GM18526 (cell line): Measurements from ENCODE around the gene KSR1.

Source experiments
- POLR2A ChIP-seq: IDR thresholded peaks from 3 replicates; pipeline ENCODE4 v1.6.1; 2011; ENCODE audit not compliant: insufficient read length; ENCODE audit errors: extremely low read depth

The KSR1 gene

DNA sequence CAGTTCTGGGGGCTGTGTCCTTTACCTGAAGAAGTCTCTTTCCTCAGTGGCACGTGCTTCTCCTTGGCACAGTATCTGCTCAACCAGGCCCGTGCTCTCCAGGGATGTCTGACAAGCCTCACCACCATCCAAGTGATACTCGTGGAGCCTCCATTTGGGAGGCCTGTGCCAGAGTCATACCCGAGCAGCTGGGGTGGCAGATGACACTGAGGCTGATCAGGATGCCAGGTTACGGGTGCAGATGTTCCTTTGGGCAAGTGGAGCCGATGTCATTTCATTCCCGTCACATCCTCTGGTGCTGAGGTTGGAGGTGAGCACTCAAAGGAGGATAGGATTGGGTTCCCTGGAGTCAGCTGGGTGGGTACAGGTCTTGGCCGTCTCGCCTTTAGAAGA, 87.2 kb downstream of the KSR1 start:
- no peak for TF ChIP-seq POLR2A

DNA sequence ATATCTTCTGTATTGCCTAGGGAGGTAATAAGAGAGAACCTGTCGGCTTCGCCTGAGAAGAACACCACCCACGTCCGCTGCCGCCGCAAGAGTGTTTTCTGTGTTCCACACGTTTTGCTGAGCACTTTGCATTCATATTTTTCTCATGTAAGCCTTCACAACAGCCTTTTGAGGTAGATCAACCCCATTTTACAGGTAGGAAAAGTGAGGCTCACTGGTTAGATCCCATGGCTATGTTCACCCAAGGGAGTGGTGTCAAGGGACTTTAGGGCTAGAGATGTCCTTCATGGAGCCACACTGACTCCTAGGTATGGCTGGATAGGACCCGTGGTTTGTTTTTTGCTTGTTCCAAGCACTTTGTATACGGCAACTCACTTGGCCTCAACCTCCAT, 87.7 kb downstream of the KSR1 start:
- TF ChIP-seq POLR2A: no peak

DNA sequence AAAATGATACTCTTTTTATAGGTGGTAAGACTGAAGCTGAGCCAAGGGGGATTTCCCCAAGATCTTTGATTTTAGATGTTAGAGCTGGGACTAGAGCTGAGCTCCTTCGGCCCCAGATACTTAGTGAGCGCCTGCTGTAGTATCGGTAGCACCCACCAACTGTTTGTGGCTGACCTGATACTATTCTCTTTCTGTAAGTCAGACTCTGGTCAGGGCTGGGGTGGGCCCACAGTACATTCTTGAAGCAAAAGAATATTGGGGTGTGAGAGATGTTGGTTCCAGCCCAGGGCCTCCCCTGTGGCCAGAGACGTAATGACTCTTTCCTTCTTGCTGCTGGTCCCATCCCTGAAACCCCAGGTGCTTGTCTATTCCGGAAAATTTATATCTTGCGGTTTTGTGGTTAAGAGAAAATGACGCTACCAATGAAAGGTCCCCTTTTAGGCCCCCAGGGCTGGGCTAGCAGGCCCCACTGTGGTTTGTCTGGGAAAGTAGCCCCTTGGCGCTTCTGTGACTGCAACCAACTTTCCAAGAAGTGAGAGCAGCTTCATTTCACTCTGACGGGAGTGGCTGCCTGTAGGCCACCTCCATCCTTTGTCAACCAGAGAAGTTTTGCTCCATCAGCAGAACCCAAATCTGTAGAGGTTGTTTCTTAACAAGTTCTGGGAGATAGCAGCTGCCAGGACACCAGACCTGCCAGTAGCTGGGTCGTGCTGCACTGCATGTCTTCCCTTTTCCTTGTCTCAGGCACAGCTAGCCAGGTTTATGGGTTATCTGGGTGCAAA, 88.3 kb downstream of the KSR1 start:
- no peak for TF ChIP-seq POLR2A

DNA sequence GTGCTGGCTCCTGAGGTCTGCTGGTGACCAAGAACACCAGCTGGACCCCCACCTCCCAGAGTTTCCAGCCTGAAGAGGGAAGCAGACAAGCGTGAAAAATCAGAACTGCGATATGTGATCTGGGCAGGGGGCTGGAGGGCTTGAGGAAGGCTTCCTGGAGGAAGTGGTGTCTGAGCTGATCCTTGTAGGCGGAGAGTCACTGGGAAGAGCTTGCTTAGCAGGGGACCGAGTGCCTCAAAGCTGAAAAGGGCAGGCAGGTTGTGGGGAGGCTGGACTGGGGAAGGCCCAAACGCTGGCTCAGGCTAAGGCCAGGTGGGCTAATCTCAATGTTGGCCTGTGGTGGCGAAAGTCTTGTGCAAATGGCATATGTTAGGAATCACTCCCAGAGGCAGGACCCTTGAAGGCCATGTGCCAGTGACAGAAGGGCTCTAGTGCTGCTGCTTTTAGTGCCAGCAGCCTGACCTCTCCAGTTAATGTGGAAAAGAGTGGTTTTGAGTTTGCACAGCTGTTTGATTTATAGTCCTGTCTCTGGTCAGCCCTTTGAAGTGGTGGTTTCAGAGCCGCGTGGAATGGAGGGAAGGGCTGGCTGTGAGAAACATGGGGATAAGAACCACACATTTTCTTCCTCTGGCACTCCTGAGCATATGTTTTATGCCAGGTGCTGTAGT, 89.4 kb downstream of the KSR1 start:
- no peak for TF ChIP-seq POLR2A

DNA sequence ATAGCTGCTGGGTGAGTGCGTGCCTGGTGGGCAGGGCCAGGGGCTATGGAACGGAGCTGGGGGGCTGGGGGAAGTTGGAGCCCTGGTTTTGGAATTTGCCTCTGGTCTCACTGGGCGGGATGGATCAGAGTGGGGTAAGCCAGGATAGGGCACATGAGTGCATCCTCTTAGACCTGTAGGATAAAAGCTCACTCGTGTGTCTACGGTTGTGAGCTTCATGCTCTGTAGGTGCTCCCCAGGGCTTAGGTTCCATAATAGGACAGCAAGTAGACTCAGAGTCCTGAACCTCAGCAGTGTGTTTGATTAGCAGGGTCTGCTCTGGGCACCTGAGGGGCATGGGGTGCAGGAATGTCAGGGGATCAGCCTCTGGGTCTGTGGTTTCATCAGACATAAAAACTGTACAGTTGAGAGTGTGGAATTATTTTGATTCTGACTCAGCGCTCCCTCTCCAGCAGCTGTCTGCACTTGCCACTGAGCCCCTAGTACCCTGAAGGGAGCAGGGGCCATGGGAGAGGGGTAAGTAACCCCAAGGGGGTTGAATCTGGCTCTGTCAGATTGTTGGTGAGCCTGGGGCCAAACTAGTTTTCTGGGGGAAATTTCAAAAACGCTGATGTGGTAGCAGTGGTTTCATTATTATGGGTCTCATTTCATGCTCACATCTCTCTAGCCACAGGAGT, 90.5 kb downstream of the KSR1 start:
- no peak for TF ChIP-seq POLR2A

DNA sequence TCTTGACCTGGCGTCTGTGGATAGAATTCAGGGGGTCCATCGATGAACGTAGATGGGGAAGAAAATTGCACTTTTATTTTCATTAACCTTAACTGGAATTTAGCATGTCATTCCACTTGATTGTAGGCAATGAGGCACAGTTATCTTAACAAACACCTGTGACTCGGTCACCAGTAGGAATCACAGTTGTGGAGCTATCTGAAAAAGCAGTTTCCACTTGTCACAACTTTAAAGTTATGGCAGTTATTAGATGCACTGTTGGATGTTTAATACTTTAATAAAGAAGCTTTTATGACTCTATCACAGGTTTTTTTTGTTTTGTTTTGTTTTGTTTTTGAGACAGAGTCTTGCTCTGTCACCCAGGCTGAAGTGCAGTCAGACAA, 91.0 kb downstream of the KSR1 start:
- no peak for TF ChIP-seq POLR2A

DNA sequence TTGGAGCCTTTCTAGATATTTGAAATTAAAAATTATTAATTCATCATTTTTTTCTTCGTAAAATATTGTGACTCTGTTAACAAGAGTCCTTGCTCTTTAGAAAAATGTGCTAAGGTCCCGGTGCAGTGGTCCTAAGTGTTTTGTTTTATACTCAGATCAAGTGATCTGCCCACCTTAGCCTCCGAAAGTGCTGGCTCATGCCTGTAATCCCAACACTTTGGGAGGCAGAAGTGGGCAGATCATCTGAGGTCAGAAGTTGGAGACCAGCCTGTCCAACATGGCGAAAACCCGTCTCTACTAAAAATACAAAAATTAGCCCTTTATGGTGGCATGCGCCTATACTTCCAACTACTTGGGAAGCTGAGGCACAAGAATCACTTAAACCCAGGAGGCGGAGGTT, 92.1 kb downstream of the KSR1 start:
- no peak for TF ChIP-seq POLR2A

DNA sequence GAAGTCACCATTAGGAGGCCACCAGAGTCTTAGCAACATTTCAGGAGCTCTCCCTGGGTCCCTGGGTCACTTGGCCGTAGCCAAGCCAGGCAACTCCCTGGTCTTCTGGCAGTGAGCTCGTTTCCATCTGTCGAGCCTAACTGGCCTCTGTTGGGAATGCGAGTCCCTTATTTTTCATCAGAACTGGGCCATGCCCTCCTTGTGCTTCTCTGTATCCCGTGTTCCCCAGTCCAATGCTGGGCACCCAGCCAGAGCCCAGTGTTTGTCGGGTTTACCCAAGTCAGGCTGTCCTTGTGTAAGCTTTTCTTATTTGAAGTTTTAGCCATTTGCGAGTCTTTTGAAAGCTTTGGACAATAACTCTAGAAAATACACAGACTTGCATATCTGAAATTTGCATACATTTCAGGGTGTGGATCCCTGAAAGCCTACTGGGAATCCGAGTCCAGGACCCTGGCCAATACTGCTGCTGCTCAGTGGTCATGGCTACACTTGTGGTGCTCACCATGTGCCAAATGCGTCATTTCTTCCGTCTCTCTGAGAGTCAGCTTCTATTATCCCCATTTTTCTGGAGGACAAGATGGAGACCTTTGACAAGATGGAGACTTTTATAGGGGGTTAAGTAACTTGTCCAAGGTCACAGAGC, 93.1 kb downstream of the KSR1 start:
- TF ChIP-seq POLR2A: no peak

DNA sequence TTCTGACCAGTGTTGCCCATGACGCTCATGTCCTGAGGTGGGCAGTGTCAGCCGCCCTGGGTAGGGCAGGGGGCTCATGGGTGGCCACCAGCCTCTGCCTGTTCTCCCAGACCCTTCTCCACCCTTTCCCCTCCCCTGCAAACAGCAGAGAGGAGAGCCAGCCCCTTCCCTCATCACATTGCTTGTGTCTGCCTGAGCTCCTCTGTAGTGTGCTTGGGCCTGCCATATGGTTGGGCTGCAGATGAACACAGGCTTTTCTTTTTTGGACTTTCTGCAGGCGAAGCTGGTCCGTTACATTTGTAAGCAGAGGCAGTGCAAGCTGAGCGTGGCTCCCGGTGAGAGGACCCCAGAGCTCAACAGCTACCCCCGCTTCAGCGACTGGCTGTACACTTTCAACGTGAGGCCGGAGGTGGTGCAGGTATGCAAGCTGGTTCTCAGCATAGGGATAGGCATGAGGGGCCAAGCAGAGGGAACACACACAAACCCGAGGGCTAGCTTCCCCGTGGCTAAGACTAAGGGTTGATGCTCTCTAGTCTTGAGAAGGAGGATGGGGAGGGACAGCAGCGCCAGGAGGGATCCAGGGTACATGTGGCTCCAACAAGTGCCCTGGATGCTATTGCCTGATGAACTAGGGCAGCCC, 94.2 kb downstream of the KSR1 start:
- TF ChIP-seq POLR2A: no peak

DNA sequence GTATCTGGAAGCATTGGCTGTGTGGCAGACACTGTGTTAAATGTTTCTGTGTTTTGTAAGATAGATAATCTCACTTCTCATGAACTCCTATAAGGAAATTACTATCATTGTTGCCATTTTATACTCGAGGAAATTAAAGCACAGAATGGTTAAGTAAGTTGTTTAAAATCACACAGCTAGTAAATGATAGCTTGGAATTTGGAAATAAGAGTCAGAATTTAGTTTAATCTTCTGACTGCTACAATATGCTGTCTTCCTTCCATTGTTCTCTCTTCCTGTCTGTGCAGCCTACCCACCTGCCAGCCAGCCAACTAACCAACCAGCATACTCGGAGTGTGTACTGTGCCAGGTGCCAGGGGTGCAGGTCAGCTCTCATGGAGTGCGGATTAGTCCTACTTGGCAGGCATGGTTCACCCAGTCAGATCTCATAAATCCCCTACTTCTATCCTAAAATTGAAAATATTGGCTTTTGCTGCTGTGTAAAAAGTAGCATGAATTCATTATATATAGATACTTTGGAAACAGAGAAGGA, 94.8 kb downstream of the KSR1 start:
- no peak for TF ChIP-seq POLR2A

DNA sequence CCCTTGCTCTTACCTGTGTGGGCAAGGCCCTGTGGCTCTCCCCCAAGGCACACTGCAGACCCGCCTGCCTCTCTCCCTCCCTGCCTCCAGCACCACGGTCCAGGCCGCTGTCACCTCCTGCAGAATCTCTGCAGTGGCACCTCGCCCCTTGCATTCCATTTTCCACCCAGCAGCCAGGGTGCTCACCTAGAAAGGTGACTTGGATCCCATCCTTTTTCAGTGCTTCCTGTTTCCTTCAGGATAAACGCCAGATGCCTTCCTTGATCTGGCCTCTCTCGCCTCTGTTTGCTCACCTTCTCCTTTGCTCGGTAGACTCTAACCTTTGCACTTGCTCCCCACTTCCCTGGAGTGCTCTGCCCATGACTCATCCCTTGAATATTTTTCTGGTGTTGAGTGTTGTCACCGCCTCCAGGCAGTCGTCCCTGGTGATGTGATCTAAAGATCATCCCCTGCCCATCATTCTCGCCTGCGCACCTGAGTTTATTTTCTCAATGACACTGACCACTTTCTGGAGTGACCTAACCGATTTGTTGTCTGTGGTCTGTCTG, 95.5 kb downstream of the KSR1 start:
- no peak for TF ChIP-seq POLR2A

DNA sequence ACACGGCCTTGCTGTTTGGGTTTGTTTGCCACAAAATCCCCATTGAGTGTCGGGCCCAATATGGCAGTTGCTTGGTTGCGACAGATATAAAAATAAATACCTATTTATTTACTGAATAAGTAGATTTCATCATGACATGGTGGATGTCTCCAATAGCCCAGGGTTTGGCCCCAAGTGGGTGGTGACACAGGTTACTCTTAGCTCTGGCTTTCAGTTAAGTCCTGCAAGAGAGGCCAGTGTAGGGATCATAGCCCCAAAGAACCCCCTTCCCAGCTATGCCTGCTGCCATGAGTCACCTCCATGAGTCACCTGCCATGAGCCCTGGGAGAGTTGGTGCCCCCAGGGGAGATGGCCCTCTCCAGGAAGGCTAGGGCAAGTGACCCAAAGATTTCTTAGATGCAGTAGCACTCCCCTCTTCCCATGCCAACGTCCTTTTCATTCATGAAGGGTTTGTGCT, 96.1 kb downstream of the KSR1 start:
- TF ChIP-seq POLR2A: no peak

DNA sequence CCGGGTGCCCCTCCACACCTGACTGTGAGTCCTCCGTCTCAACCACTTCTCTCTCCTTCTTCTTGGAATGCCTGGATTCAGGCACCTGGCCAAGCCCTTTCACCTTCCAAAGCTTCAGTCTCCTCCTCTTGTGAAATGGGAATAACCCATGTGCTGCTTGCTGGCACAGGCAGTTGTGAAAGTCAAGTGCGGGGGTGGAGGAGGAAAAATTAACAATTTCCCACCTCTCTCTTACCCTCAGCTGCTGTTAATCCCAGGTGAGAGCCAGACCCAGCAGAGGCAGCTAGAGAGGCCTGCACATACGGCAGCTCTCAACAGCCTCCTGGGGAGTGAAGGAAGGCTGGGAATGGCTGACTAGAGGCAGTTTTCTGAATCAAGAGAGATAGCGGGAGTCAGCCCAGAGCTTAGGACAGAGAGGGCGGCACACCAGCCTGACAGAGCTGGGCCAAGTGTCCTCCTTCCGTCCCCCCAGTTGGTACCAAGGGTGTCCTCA, 96.8 kb downstream of the KSR1 start:
- no peak for TF ChIP-seq POLR2A

DNA sequence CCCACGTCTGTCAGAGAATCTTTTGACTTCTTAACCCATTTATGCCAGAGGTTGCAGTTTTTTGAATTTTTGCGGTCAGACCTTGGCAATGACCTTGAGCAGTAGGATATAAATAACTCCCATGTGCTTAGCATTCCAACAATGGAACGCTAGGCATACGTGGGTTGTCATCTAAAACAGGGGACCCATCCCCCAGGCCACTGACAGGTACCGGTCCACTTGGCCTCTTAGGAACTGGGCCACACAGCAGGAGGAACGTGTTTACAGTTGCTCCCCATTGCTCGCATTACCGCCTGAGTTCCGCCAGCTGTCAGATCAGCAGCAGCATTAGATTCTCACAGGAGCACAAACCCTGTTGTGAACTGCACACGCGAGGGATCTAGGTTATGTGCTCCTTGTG, 97.9 kb downstream of the KSR1 start:
- TF ChIP-seq POLR2A: no peak

DNA sequence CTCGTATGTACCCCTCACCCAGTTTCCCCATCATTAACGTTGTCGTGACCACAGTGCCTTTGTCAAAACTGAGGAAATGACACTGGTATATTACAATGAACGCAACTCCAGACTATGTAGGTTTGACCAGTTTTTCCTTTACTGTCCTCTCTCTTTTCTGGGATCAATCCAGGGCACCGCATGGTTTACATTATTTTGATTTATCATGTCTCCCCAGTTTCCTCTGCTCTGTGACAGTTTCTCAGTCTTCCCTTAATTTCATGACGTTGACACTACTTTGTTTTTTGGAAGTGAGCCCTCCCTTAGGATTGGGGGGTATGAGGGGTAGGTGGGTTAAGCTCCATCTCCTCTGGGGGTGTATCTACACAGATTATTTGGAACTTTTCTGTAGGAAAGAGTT, 98.7 kb downstream of the KSR1 start:
- TF ChIP-seq POLR2A: no peak
